ENCODE measurements around the gene NOP53.

NOP53 gene

GRCh38 chr19:47760632-47760999 lies 15.3 kb downstream of the NOP53 start (continued):
- TF ChIP-seq ZNF221 (tag by site-specific recombination; IDR thresholded peaks at IDR 0.05; ENCODE audit: borderline replicate concordance), result no peak

- Histone ChIP-seq H3K9me3 (ENCODE audit: control insufficient read depth, insufficient read depth, low read depth, low read length) (no peaks in the 10 kb centered on the region), H3K36me3 (ENCODE audit: control insufficient read depth in 2 of 2, insufficient read depth in 1 of 2, low read length in 2 of 2) (peaks cover 16 to 26% of the 10 kb centered on the region in 2 experiments), H3K27ac (ENCODE audit: extremely low read depth, low read depth, low read length) (no peak overlapping the region), H3K4me1 (ENCODE audit: control insufficient read depth, insufficient read depth, low read length) (no peaks in the 10 kb centered on the region), H3K4me3 (ENCODE audit: low read depth, low read length) (no peak overlapping the region)
- POLR2A ChIA-PET, result no interaction called here
- TF ChIP-seq ZNF76 (tag by site-specific recombination; IDR thresholded peaks at IDR 0.05; ENCODE audit: borderline replicate concordance, low read depth) (no peak), ZBTB20 (tag by site-specific recombination; IDR thresholded peaks at IDR 0.05) (peak; percentile 4; the same call in 1 of the 2 replicates)
- CTCF ChIA-PET, result interaction anchor here (0.7 to 8.2 kb wide), 4 partner anchors 28 to 832 kb away, joined by 3 to 197 read pairs (median 5); no protein-coding TSS in a partner anchor
These were observed 16.2 kb downstream of the NOP53 start for GRCh38 chr19:47761566-47761965.

- ChIA-PET POLR2A (no interaction called here), CTCF (interaction anchor here (0.6 to 8.2 kb wide), 4 partner anchors 19 to 832 kb away, joined by 3 to 197 read pairs (median 4); no protein-coding TSS in a partner anchor)
- TF ChIP-seq PRDM10 (tag by site-specific recombination; IDR thresholded peaks at IDR 0.05), result peak; percentile 35; the same call in 1 of the 2 replicates
- TF ChIP-seq ZNF610 (tag by site-specific recombination; IDR thresholded peaks at IDR 0.05; ENCODE audit: borderline replicate concordance), result no peak
- TF ChIP-seq KLF9 (tag by site-specific recombination; IDR thresholded peaks at IDR 0.05; ENCODE audit: low read depth), result no peak
- peak; percentile 95 for TF ChIP-seq ZNF121 (tag by site-specific recombination; IDR thresholded peaks at IDR 0.05)
- Histone ChIP-seq H3K9me3 (ENCODE audit: control insufficient read depth, insufficient read depth, low read depth, low read length) (no peaks in the 10 kb centered on the region), H3K4me1 (ENCODE audit: control insufficient read depth, insufficient read depth, low read length) (no peaks in the 10 kb centered on the region), H3K36me3 (ENCODE audit: control insufficient read depth in 2 of 2, insufficient read depth in 1 of 2, low read length in 2 of 2) (peaks cover 10 to 20% of the 10 kb centered on the region in 2 experiments), H3K4me3 (ENCODE audit: low read depth, low read length) (no peak overlapping the region), H3K27ac (ENCODE audit: extremely low read depth, low read depth, low read length) (no peak overlapping the region)
These were observed 16.8 kb downstream of the NOP53 start for GRCh38 chr19:47762151-47762550.

- no peaks in the 10 kb centered on the region for H3K9me3 ChIP-seq (ENCODE audit: control insufficient read depth, insufficient read depth, low read depth, low read length)
- H3K4me3 ChIP-seq (ENCODE audit: low read depth, low read length), result no peak overlapping the region
- no peak for TF ChIP-seq OVOL3 (tag by site-specific recombination; IDR thresholded peaks at IDR 0.05)
- TF ChIP-seq ZNF623 (tag by site-specific recombination; IDR thresholded peaks at IDR 0.05), result no peak
- peak; percentile 94 for TF ChIP-seq ZNF768 (tag by site-specific recombination; IDR thresholded peaks at IDR 0.05)
- no peak for TF ChIP-seq ZBTB44 (tag by site-specific recombination; IDR thresholded peaks at IDR 0.05)
- TF ChIP-seq KLF1 (tag by site-specific recombination; IDR thresholded peaks at IDR 0.05), result no peak
- H3K27ac ChIP-seq (ENCODE audit: extremely low read depth, low read depth, low read length), result no peak overlapping the region
- ChIA-PET POLR2A (interaction anchor here (0.6 kb wide), 1 partner anchor 26 kb away, joined by 6 read pairs; no protein-coding TSS in a partner anchor), CTCF (interaction anchor here (0.6 to 8.2 kb wide), 3 partner anchors 20 to 406 kb away, joined by 3 to 197 read pairs (median 3); no protein-coding TSS in a partner anchor)
- no peaks in the 10 kb centered on the region for H3K4me1 ChIP-seq (ENCODE audit: control insufficient read depth, insufficient read depth, low read length)
- H3K36me3 ChIP-seq (ENCODE audit: control insufficient read depth in 2 of 2, insufficient read depth in 1 of 2, low read length in 2 of 2), result peaks cover 4 to 14% of the 10 kb centered on the region in 2 experiments; a peak in 2 of 3 replicates
These were observed 17.4 kb downstream of the NOP53 start for GRCh38 chr19:47762615-47763308.
